Lower lobe of right lung (tissue), 2 donors: ENCODE measurements around the gene CPLX1. TPM values are rescaled to one million over a fixed set of nuclear protein-coding genes. Genes with fewer than 3 reads are reported as not detected.
A peak's percentile ranks its signal among the peaks of the same experiment; 100 is the strongest.
"Not testable (repeated sequence)": the region's sequence is repeated elsewhere in the genome, so short reads cannot be mapped to it uniquely, and the experiment has no call there.

Experiments
- ATAC-seq, 2 donors: fragments of 200-7000 bp; cut with Tn5 transposase; one replicate each; pipeline ENCODE4 v1.9.1; 2020 to 2022; ENCODE audit warnings: mild to moderate bottlenecking in 2 of 2, moderate library complexity in 2 of 2
- DNase-seq: peaks from one replicate; pipeline ENCODE4 v3.0.0-alpha.2; 2020
- H3K27ac ChIP-seq: fragments of 200-600 bp; one replicate; pipeline ENCODE4 v1.8.0; 2022
- H3K27me3 ChIP-seq: fragments of 200-600 bp; one replicate; pipeline ENCODE4 v1.8.0; 2022; ENCODE audit warnings: low read depth
- H3K36me3 ChIP-seq: fragments of 200-600 bp; one replicate; pipeline ENCODE4 v1.8.0; 2022; ENCODE audit warnings: mild to moderate bottlenecking
- H3K4me1 ChIP-seq: fragments of 200-600 bp; one replicate; pipeline ENCODE4 v1.8.0; 2022
- H3K4me3 ChIP-seq: fragments of 200-600 bp; one replicate; pipeline ENCODE4 v1.8.0; 2022; ENCODE audit warnings: mild to moderate bottlenecking
- H3K9me3 ChIP-seq: fragments of 200-600 bp; one replicate; pipeline ENCODE4 v1.8.0; 2022
- CTCF ChIP-seq: fragments of 200-600 bp; IDR thresholded peaks from one replicate; pipeline ENCODE4 v1.8.0; 2022; ENCODE audit warnings: antibody characterized with exemption, mild to moderate bottlenecking
- intact Hi-C: fragments of 100-400 bp; cut with DNase I; formaldehyde crosslinking; loops from one replicate; pipeline ENCODE4 v1.11.0; 2022
- total RNA-seq: library from RNA; stranded (reverse); fragmentation: NEBNext Ultra II Directional; extraction: Animal tissue kit (Norgen Biotek cat#: 25700); gene quantifications from one replicate; pipeline ENCODE4 v1.2.1, GENCODE V29; 2021
- donor health status: DM: no; HTN: yes; CAD: no; lungs with severe emphysema.

CPLX1 gene
- total RNA-seq, 1 donor from 2014 or later, result 3.9 TPM

GRCh38 chr4:762211-763190 is 63.4 kb downstream of the CPLX1 start:
- peak in 1 of 2 donors; percentile 19 for ATAC-seq
- peaks cover 3% of the 10 kb centered on the region for H3K4me1 ChIP-seq
- intact Hi-C loops, result no loop called here
- peak; percentile 28 for DNase-seq
- no peak for TF ChIP-seq CTCF
- no peaks in the 10 kb centered on the region for H3K27me3 ChIP-seq
- H3K36me3 ChIP-seq, result peaks cover 72% of the 10 kb centered on the region
- no peak overlapping the region for H3K4me3 ChIP-seq
- no peaks in the 10 kb centered on the region for H3K9me3 ChIP-seq
- no peak overlapping the region for H3K27ac ChIP-seq

DNA sequence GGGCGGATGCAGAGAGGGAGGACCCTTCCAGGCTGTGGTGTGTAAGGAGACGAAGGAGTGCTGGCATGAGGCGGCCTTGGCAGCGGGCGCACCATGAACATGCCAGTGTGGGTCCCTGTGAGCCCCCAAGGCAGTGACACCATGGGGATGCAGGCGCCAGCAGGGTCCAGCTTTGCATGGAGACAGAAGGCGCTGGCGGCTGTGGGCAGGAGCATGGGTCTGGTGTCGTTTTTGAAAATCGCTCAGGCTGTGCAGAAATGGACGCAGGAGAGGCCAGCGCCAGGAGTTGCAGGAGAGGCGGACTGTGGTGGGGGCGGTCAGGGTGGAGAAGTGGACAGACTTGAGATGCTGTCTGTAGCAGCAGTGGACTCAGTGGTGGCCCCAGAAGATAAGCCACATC is 64.2 kb downstream of the CPLX1 start:
- ATAC-seq, result no peak
- Histone ChIP-seq H3K4me1 (peaks cover 3% of the 10 kb centered on the region), H3K27ac (no peak overlapping the region), H3K36me3 (peaks cover 64% of the 10 kb centered on the region), H3K9me3 (no peaks in the 10 kb centered on the region), H3K4me3 (no peak overlapping the region), H3K27me3 (no peaks in the 10 kb centered on the region)
- peak; percentile 35 for DNase-seq
- intact Hi-C loops, result no loop called here
- no peak for TF ChIP-seq CTCF

GRCh38 chr4:761086-761485 is 64.8 kb downstream of the CPLX1 start:
- peaks cover 3% of the 10 kb centered on the region for H3K4me1 ChIP-seq
- no peak for TF ChIP-seq CTCF
- ATAC-seq (no peak), DNase-seq (peak; percentile 24)
- intact Hi-C loops, result no loop called here
- H3K4me3 ChIP-seq, result no peak overlapping the region
- peaks cover 58% of the 10 kb centered on the region for H3K36me3 ChIP-seq
- no peak overlapping the region for H3K27ac ChIP-seq
- no peaks in the 10 kb centered on the region for H3K9me3 ChIP-seq
- no peaks in the 10 kb centered on the region for H3K27me3 ChIP-seq

DNA sequence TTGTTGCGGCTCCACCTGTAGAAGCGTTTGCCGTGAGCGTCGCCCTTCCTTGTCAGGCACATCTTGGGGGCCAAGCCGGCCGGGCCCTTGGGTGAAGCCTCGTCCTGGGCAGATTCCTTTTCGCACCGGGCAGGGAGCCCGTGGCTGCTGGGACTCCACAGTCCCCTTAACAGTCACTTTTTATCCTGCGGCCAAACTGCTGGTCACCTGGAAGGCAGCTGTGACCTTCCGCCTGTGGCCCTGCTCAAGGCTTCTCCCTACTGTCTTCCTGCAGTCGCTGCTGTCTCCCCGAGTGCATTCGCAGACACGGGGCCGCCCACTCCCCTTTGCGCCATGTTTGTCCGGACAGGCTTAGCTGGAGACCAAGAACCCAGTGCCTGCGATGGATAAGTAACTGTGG is 65.3 kb downstream of the CPLX1 start:
- peak; percentile 32 for DNase-seq
- Histone ChIP-seq H3K27ac (no peak overlapping the region), H3K4me3 (no peak overlapping the region), H3K4me1 (peaks cover 3% of the 10 kb centered on the region), H3K9me3 (no peaks in the 10 kb centered on the region), H3K36me3 (peaks cover 53% of the 10 kb centered on the region), H3K27me3 (no peaks in the 10 kb centered on the region)
- ATAC-seq, result no peak
- no peak for TF ChIP-seq CTCF
- intact Hi-C loops, result no loop called here

DNA sequence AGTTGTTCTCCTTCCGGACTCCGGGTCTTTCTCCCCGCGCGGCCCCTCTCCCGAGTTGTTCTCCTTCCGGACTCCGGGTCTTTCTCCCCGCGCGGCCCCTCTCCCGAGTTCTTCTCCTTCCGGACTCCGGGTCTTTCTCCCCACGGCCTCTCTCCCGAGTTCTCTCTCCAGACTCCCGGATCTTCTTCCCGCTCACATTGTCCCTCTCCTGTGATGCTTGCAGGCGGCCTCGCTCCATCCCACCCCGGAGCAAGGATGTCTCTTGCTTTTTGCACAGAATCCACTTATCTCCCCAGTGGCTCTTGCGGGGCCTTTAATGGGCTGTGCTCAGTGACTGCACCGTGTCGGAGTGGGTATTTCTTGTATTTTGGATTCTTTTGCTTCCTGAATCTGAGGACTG is 66.1 kb downstream of the CPLX1 start:
- ATAC-seq, intact Hi-C loops, H3K27ac ChIP-seq, H3K4me3 ChIP-seq, H3K4me1 ChIP-seq, H3K27me3 ChIP-seq, H3K9me3 ChIP-seq: not testable (repeated sequence)
- peak; percentile 14 for DNase-seq
- peaks cover 50% of the 10 kb centered on the region for H3K36me3 ChIP-seq

DNA sequence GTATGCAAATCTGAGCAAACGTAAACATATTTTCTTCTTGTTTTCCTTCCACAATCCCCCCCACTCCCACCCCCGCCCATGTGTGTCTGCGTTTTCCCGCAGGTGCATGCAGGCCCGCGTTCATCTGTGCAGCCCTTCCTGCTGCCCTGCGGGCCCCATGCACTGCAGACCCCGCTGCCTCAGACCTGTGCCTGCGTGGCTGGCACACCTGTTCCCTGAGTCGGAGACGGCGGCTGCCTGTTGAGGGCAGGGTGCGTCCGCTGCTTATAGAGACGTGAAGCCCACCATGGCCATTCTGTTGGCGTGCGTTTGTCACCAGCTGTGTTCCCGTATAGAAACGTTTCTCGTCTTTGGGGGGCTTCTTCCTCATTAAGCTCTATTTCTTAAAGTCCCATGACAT is 68.8 kb downstream of the CPLX1 start:
- TF ChIP-seq CTCF, result no peak
- Histone ChIP-seq H3K9me3 (no peaks in the 10 kb centered on the region), H3K4me1 (no peaks in the 10 kb centered on the region), H3K27me3 (no peaks in the 10 kb centered on the region), H3K36me3 (peaks cover 49% of the 10 kb centered on the region), H3K27ac (no peak overlapping the region), H3K4me3 (no peak overlapping the region)
- DNase-seq (peak; percentile 30), ATAC-seq (no peak)
- intact Hi-C loops, result no loop called here
